HG03457 (cell line): ENCODE measurements around the gene CEACAM20.
"Not testable (repeated sequence)": the region's sequence is repeated elsewhere in the genome, so short reads cannot be mapped to it uniquely, and the experiment has no call there.

Experiments
- ATAC-seq: cut with Tn5 transposase; IDR thresholded peaks from one replicate; pipeline ENCODE4 v1.9.1; 2021; ENCODE audit warnings: moderate number of reproducible peaks; ENCODE audit not compliant: unreplicated experiment

Gene CEACAM20

DNA sequence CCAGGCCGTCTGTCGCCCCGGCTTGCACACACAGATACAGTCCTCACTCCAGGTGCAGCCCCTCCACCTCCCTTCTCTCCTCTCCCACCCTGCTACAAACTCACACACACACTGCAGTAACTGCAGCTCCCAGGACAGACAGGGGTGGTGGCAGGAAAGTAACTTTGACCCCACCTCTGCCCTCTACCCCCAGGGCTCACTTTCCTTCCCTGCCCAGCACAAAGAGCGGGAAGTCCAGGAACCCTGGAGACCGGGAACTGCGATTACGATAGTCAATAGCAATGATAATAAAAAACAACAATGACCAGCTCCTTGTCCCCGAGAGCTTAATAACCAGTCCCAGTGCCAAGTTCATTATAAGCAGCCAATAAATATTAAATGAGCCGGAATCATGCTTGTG is at the start of gene CEACAM20:
Gene CEACAM20, minus strand, starts transcription at position 140 of the 400 bp plus-strand sequence. CDS start 166 bp downstream, outside the sequence.
- ATAC-seq, result no peak

DNA sequence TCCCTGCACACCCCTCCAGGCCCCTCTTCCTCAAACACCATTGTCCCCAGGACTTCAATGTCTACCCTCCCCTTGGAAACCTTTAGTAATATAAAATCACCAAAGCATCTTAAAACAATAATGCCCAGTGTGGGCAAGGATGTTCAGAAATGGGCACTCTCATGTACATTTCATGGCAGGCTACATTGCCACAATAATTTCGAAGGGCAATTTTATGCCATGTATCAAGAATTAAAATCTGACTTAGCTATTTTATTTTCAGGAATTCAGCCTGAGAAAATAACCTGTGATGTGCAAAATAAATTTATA is 48.0 kb upstream of the CEACAM20 start:
- no peak for ATAC-seq

DNA sequence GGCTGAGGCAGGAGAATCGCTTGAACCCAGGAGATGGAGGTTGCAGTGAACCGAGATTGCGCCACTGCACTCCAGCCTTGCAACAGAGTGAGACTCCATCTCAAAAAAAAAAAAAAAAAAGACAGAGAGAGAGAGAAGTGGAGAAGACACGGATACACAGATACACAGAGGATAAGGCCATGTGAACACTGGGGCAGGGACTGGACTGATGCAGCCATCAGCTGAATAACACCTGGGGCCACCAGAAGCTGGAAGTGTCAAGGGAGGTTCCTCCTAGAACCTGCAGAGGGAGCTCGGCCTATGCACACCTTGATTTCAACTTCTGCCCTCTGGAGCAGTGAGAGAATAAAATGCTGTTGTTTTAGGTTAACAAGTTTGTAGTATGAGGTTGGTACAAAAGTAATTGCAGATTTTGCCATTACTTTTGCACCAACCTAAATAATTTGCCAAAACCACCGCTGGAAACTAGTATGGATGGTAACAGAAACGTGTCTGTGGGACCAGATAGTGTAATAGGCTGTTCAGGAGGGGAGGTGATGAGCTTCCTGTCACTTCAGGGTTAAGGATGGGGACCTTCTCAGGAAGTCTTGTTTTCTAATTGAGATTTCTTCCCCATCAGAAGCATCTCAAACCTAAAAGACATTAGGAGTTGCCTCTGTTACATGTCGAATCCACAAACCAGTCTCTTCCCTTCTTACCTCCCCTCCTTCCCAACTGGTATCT is 47.5 kb upstream of the CEACAM20 start:
- no peak for ATAC-seq

DNA sequence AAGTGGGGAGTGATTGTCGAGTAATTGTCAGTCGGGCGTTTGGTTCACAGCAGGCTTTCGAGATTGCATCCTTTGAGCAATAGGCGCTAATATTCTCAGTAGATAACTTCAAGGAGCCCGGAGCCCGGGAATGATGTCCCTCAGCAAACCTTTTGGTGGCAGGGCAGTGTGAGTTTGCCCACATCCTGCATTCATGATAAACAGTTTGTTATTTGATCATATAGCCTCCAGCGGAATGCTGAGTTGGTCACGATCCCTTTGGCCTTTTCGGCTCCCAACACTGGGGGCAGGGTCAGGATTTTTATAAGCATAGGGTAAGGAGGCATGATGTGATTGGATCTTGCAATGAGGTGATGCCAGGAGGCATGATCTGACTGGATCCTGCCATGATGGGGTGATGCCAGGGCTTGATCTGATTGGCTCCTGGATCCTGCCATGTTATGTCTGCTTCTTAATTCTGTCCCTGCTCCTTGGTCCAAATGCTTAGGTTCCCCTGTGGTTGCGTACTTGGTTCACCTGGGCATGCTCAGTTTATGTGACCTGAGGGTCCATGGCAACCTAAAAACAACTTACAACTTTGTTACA is 45.7 kb upstream of the CEACAM20 start:
- ATAC-seq, result no peak

DNA sequence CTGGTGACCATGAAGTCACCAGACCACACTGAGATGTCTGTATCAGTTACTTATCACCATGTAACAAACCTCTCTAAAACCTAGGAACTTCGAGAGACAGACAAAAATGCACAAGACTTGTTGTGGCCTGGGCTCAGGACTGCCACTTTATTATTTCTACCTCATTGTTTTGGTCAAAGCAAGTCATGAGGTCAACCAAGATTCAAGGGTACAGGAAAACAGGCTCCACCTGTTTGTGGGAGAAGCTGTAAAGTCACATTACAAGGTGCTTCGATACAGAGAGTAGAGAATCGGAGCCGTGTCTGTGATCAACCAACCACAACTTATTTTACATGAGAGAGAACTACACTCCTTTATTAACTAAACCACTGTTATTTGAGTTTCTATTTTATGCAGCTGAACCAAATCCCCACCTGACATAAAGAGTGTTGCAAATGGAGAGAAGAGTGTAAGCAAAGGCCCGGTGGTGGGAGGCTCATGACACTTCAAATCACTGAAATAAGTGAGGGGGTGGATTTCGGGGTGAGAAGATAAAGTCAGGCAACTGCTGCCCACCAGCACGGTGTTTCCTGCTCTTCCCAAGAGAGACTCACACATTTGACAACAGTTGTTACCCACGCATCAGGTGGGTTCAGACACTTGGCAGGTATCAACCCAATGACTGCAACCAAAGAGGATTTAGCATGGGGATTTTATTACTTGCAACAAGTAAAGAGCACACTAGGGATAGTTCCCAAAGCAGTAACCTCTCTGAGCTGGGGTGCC is 44.9 kb upstream of the CEACAM20 start:
- no peak for ATAC-seq

DNA sequence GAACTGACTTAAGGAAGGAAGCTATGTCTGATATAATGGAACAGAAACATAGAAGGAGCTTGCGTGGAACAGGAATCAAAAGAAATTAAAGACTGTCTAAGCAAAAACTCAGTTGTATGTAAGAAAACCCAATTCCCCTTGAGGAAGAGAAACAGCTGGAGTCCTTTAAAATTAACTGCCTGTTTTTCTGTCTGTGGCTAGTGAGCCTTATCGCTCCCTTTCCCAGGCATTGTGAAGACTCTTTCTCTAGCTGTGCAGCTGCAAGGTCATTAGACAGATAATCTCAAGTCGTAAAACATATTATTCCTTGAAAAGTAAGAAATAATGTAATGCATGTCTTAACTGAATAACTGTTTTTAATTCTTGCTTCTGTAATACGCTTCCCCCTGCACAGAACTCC is 44.2 kb upstream of the CEACAM20 start:
- no peak for ATAC-seq

DNA sequence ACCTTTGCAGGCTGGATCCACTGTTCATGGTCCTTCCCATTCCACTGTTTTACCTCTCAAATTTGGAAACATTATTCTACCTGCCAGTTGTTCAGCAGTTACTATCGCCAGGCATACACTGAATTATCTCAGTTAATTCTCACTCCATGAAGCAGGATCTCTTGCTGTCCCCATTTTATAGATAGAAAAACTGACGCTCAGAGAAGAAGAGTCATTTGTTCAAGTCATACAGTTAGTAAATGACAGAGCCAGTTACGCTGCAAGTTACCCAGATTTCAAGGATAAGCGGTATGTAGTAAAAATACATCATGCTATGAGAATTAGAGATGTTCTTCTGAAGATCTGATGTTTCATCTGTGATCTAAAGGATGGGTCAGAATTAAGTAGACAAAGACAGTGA is 43.7 kb upstream of the CEACAM20 start:
- no peak for ATAC-seq

DNA sequence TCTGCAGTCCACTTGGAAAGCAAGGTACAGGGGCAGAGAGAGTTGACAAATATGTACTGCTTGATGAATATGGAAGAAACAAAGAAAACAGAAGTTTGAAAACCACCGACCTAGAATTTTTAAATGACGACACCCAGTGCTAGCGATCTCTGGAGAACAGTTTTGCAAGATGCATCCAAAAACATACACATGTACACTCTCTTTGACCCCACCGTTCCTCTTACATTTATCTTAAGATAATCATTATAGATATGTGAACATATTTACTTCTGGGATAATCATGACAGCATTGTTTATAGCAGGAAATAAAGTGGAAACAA is 43.1 kb upstream of the CEACAM20 start:
- ATAC-seq, result no peak

DNA sequence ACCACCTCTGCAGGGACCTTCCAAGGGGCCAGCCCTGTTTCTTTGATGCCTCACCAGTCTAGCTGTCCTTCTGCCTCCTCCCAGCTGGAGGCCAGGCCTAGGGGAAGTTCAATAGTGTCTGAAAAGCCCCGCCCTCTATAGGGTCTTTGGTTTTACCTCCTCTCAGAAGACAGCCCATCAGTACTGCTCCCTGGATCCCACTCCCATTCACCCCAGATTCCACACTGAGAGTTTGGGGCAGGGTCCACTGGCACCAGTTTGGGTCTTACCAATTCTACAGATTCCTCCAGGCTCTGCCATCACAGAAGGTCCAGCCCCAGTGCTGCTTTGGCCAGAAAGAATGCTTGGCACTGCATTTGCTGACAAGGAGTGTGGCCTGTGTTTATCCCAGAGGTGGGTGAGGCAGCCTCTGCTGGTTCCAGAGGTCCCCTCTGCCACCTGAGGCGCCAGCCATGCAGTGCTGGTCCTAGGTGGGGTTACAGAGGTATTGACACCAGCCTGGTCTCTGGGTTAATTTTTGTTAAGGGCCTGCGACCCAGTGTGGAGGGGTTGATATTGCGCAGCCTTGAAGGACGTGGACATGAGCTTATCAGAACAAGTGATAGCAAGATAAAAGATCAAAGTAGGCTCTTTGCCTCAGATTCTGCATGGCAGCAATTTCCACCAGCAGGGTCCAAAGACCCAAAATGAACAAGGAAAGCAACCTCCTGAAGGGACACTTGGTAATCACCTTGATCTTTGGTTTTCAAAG is 42.5 kb upstream of the CEACAM20 start:
- no peak for ATAC-seq

DNA sequence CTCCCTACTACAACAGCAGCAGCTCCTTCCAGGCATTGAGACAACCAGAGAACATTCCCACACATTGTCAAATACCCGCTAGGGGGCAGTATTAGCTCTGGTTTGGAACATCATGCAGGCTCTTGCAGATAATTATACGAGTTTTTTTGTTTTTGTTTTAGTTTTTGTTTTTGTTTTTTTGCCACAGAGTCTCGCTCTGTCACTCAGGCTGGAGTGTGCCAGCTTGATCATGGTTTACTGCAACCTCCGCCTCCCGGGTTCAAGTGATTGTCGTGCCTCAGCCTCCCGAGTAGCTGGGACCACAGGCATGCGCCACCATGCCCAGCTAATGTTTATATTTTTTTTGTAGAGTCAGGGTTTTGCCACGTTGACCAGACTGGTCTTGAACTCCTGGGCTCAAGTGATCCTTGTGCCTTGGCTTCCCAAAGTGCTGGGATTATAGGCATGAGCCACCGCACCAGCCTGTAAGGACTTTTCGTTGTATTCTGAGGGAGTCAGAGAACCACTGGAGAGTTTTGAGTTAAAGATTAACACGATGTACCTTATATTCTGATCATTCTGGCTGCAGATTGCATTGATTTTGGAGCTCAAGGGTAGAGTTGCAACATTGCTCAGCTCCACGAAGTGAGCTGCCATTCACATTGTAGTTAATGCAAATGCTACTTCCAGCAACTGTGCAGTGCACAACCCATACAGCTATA is 41.7 kb upstream of the CEACAM20 start:
- ATAC-seq, result no peak

DNA sequence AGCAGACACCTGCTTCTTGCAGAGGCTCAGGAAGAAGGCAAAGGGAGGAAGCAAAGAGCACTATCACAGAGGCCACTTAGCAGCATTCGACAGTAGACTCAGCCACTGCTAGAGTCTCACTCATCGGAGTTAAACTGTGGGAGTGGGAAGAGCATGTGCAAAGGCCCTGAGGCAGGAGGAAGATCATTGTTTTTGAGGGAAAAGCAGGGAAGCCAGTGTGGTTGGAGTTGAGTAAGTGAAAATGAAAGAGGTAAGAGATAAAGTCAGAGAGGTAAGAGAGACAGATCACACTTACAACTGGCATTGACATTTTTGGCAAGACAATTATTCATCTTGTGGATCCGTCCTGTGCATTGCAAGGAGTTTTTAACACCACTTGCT is 41.1 kb upstream of the CEACAM20 start:
- no peak for ATAC-seq

DNA sequence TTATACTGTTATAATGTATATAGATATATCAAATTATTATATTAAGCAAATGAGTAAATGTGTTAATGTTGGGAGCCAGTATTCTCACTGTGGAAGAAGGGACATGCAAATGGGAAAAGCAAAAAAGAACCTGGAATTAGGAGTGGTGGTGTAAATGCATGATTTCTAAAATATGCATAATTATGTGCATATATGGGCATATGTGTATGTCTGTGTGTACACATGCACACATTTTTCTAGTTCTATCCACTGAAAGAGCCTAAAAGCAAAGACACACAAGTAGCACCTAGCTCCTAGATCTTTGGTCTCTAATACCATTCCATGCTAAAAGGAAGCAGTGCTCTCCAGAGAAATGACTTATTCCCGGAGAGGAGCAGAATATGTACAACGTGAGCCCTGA is 38.3 kb upstream of the CEACAM20 start:
- no peak for ATAC-seq

DNA sequence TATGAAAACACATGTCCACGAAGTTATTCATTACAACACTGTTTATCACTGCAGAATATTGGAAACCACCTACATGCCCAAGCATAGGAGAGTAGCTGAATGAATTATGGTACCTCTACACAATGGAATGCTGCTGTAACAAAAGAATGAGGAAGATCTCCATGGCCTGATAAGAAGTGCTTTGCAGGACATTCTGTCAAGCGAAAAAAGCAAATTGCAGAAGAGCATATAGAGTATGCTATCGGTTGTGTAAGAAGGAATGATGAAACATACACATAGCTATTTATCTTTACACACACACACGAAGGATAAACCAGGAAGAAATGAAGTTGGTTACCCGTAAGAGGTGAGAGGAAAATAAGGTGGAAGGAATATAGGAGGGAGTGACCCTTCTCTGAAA is 37.5 kb upstream of the CEACAM20 start:
- no peak for ATAC-seq

DNA sequence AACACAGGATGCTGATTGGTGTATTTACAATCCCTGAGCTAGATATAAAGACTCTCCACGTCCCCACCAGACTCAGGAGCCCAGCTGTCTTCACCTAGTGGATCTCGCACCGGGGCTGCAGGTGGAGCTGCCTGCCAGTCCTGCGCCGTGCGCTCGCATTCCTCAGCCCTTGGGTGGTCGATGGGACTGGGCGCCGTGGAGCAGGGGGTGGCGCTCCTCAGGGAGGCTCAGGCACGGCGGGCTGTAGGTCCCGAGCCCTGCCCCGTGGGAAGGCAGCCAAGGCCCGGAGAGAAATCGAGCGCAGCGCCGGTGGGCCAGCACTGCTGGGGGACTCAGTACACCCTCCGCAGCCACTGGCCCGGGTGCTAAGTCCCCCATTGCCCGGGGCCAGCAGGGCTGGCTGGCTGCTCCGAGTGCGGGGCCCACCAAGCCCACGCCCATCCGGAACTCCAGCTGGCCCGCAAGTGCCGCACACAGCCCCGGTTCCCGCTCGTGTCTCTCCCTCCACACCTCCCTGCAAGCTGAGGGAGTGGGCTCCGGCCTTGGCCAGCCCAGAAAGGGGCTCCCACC is 33.7 kb upstream of the CEACAM20 start:
- ATAC-seq, result not testable (repeated sequence)

DNA sequence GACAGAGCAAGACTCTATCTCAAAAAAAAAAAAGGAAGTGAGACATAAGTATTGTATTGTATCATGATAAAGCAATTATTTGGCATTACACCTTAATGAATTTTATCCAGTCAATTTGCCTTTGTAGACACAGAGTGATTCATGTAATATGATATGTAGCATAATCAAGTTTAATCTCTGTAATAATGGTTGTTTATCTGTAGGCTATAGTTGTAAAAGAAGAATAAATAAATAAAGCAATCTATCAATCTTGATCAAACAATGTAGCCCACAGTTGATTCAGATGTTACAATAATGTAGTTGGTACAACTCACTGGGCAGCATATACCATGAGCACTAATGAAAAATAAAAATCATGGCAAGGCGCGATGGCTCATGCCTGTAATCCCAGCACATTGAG is 28.5 kb upstream of the CEACAM20 start:
- ATAC-seq, result no peak

DNA sequence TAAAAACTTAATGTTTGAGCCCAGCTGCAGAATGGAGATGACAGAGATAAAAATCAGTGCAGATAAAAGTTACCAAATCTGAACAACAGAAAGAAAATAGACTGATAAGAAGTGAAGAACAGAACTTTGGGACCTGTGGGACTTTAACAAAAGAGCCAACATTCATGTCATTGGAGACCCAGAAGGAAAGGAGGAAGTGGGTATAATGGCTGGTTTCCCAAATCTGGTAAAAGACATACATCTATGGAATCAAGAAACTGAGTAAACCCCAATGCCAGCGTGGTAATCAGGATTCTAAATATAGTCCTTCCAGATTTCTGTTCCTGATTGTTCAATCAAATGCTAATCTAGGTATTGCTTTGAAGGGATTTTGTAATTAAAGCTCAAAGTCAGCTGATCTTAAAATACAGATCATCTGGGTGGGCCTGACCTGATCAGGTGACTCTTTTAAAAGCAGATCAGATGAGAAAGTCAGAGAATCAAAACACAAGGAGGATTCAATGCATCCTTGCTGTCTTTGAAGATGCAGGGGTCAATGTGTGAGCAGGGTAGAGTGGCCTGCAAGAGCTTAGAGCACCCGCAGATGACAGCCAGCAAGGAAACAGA is 25.3 kb upstream of the CEACAM20 start:
- ATAC-seq, result no peak

DNA sequence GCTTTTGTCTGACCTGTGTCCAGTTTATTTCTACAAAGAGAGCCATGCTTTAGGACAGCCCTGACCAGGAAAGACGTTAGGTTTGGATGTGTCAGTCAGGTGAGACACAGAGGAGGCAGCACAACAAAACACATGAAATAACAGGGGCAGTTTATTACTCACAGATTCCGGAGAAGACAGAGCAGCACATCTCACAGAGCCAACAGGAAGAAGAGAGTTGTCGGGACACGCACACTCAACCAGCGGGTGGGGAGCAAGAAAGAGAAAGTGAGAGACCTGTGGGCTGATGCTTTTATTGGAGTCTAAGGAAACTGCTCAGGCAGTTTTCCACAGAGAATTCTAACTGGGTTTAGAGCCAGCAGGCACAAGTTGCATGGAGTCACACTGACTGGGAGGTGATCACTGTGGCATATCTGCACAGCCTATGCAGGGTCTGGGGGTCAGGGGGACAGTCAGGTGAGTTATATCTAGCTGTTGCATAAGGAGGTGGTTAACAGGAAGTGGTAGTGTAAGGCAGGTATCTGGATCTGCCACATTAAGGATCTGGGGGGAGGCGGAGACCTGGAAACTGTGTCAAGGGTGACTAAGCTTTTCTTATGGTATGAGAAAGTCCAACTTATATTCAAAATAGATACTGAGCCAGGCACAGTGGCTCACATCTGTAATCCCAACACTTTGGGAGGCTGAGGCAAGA is 24.1 kb upstream of the CEACAM20 start:
- no peak for ATAC-seq

DNA sequence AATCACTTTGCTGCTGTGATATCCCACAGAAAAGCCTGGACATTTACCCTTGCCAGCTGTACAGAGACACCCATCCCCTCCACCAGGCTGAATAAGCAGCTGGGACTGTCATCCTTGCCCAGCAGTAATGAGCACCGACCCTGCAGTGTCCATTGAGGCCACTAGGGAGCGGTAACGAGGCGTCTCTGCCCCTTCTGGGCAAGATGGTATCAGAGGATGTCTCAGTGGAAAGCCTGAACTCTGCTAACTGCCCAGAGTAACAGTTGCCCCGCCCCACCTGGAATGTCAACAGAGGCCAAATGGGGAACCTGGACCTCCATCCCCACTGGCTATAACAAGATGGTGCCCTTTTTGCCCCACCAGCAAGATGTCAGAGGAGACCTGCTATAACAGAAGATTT is 22.8 kb upstream of the CEACAM20 start:
- no peak for ATAC-seq

DNA sequence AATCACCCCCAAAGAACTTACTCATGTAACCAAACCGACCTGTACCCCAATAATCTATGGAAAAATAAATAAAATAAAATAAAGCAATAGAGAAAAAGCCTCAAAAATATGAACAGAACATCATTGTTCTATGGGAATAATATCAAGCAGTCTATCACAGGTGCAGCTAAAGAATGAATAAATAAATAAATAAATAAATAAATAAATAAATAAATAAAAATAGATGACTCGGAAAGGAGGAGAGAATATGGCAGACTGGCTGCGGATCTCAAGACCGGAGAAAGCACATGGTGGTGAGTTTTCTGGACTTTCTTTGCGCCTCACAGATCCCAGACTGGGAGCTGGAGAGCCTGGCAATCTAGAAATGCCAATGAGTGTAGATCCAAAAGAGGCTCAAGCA is 22.4 kb upstream of the CEACAM20 start:
- no peak for ATAC-seq

DNA sequence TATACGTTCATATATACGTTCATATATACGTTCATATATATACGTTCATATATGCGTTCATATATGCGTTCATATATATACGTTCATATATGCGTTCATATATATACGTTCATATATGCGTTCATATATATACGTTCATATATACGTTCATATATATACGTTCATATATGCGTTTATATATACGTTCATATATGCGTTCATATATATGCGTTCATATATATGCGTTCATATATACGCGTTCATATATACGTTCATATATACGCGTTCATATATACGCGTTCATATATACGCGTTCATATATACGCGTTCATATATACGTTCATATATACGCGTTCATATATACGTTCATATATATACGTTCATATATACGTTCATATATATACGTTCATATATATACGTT is 21.5 kb upstream of the CEACAM20 start:
- ATAC-seq, result not testable (repeated sequence)
